ENCODE measurements around the gene ATP11A. TPM values are rescaled to one million over a fixed set of nuclear protein-coding genes. Genes with fewer than 3 reads are reported as not detected.

Gene ATP11A
- total and polyA plus RNA-seq, 2 experiments from 2014 or later = 12.3 to 52.6 TPM

GRCh38 chr13:112782429-112783010 is 92.7 kb downstream of the ATP11A start:
- Mint-ChIP-seq H3K4me3 (no peak overlapping the region), H3K4me1 (peaks cover 40% of the 10 kb centered on the region), H3K9me3 (peaks cover 10% of the 10 kb centered on the region), H3K27ac (0 out of 2 replicates have a peak overlapping the region, but pooled peaks have one; percentile 52), H3K36me3 (ENCODE audit: low read depth) (peaks cover 44% of the 10 kb centered on the region), H3K27me3 (ENCODE audit: insufficient read depth, low read depth, poor library complexity) (peaks cover 21% of the 10 kb centered on the region)
- H3K9me2 ChIP-seq (ENCODE audit: insufficient read depth) = no peaks in the 10 kb centered on the region
- H2AFZ ChIP-seq = no peak overlapping the region
- TF ChIP-seq ZNF114 (CRISPR knock-in tag; IDR thresholded peaks at IDR 0.05) = no peak
- no peak for TF ChIP-seq ETS1 (IDR thresholded peaks at IDR 0.05)
- TF ChIP-seq STAT1 (IDR thresholded peaks at IDR 0.05; ENCODE audit: unreplicated experiment) = no peak
- TF ChIP-seq CREB1 (CRISPR knock-in tag; IDR thresholded peaks at IDR 0.05; ENCODE audit: low read depth) = no peak
- no peak for TF ChIP-seq NANOG (IDR thresholded peaks at IDR 0.05; ENCODE audit: borderline replicate concordance)
- no peak for TF ChIP-seq EZH2phosphoT487 (IDR thresholded peaks at IDR 0.05; ENCODE audit: unreplicated experiment)
- TF ChIP-seq JUNB (IDR thresholded peaks at IDR 0.05; ENCODE audit: unreplicated experiment) = no peak
- TF ChIP-seq ZNF462 (CRISPR knock-in tag; IDR thresholded peaks at IDR 0.05) = no peak
- TF ChIP-seq EZH2 (IDR thresholded peaks at IDR 0.05; ENCODE audit: low read depth, unreplicated experiment) = no peak
- TF ChIP-seq REST (IDR thresholded peaks at IDR 0.05; ENCODE audit: unreplicated experiment) = no peak
- no peak for TF ChIP-seq ZNF331 (CRISPR knock-in tag; IDR thresholded peaks at IDR 0.05; ENCODE audit: low read depth)
- TF ChIP-seq POLR2AphosphoS5 (IDR thresholded peaks at IDR 0.05; ENCODE audit: low read depth) = no peak
- no peak for TF ChIP-seq CTCF (conservative IDR thresholded peaks at IDR 0.05; ENCODE audit: low read depth in 2 of 2)
- DNase-seq (ENCODE audit: low spot score) = no peak
- no peak for ATAC-seq
- peaks cover 47% of the 10 kb centered on the region for H3K79me2 ChIP-seq (replicated peaks; ENCODE audit: insufficient read depth)
- no peaks in the 10 kb centered on the region for H3F3A ChIP-seq (replicated peaks; ENCODE audit: low read depth)
- no peak overlapping the region for H3K4me3 ChIP-seq
- no peak overlapping the region for H3K4me2 ChIP-seq
- peak overlapping the region; percentile 75; the same call in 1 of the 2 replicates for H3K27ac ChIP-seq (ENCODE audit: low read depth)
- no peaks in the 10 kb centered on the region; the same call in none of the 2 replicates for H4K20me1 ChIP-seq (replicated peaks; ENCODE audit: insufficient read depth)
- H3K4me1 ChIP-seq (ENCODE audit: insufficient read depth) = peaks cover 13% of the 10 kb centered on the region
- no peaks in the 10 kb centered on the region for H3K36me3 ChIP-seq (ENCODE audit: insufficient read depth)
- H3K27me3 ChIP-seq (ENCODE audit: insufficient read depth) = no peaks in the 10 kb centered on the region

All from GM23338 (cell line).